Measurements from ENCODE around the gene ING3. TPM values are rescaled to one million over a fixed set of nuclear protein-coding genes. Genes with fewer than 3 reads are reported as not detected.

Gene ING3, protein sequence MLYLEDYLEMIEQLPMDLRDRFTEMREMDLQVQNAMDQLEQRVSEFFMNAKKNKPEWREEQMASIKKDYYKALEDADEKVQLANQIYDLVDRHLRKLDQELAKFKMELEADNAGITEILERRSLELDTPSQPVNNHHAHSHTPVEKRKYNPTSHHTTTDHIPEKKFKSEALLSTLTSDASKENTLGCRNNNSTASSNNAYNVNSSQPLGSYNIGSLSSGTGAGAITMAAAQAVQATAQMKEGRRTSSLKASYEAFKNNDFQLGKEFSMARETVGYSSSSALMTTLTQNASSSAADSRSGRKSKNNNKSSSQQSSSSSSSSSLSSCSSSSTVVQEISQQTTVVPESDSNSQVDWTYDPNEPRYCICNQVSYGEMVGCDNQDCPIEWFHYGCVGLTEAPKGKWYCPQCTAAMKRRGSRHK
- 10 to 100 TPM; 23.4 to 26.5 TPM for total RNA-seq

- peak; percentile 94 for ATAC-seq
These were observed at the start of gene ING3 for GRCh38 chr7:120950539-120951308. Gene ING3, plus strand, starts transcription at chr7:120950777. Its CDS starts 120 bp downstream, at chr7:120950897.

DNA sequence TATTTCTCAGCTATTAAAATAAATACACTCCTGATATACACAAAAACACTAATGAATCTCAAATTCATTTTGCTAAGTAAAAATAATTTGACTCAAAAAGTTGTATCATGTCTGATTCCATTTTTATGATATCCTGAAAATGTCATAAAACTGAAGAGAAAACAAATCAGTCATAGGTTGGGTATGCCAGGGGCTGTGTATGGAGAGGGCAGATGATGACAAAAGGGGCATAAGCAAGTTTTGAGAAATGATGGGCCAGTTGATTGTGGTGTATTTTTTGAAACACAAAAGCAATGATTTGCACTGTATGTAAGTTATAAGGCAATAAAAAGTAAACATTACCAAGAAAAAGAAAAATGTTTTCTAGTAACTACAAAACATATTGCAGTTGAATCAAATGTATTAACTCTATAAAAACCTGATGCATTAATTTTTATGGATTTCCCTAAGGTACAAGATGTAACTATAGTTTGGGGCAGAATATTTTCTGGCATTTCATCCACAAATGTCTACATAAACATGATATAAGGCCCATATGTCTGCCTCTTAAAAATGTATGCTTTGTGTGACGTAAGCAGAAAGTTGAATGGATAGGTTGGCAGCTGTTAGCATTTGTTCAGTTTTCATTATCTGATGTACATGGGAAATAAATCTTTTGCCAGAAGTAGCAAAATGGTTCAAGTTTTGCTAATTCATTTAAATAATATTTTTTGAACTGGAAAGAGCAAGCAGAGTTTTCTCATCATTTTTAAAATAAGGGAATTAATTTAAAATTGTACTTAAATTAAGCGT is 35.1 kb upstream of the ING3 start:
- intact Hi-C loops (cut with DNase I, micrococcal nuclease), result no loop called here
- no peak for ATAC-seq
- H3K36me3 Mint-ChIP-seq (ENCODE audit: low read depth), result no peaks in the 10 kb centered on the region
- ChIA-PET POLR2A (no interaction called here), CTCF (no interaction called here)
- DNase-seq, result no peak
- no peak overlapping the region for H3K4me3 Mint-ChIP-seq
- H3K27ac Mint-ChIP-seq, result no peak overlapping the region
- peaks cover 4% of the 10 kb centered on the region for H3K27me3 Mint-ChIP-seq
- H3K4me1 Mint-ChIP-seq, result no peaks in the 10 kb centered on the region
- H3K9me3 Mint-ChIP-seq (ENCODE audit: low read depth), result no peaks in the 10 kb centered on the region

More at GRCh38 chr7:120950539-120951308, at the start of gene ING3:
- intact Hi-C loops (cut with DNase I, micrococcal nuclease), result loop anchor here (1.0 to 10.0 kb wide), 6 partner anchors 36 to 594 kb away; partner anchors contain the start of genes FAM3C (in 2 of the 2) and CPED1 (in 1 of the 2)
- Mint-ChIP-seq H3K9me3 (ENCODE audit: low read depth) (no peaks in the 10 kb centered on the region), H3K27me3 (peaks cover 5% of the 10 kb centered on the region), H3K36me3 (ENCODE audit: low read depth) (peaks cover 21% of the 10 kb centered on the region), H3K4me3 (peak within 1 kb of the TSS; percentile 97), H3K27ac (peak within 1 kb of the TSS; percentile 97), H3K4me1 (peaks cover 22% of the 10 kb centered on the region)
- POLR2A ChIA-PET, result interaction anchor here (0.5 to 1.3 kb wide), 6 partner anchors 11 to 678 kb away, joined by 3 to 5 read pairs (median 4); partner anchors contain the start of gene KCND2
- DNase-seq, result peak; percentile 97
- CTCF ChIA-PET, result interaction anchor here (0.9 to 1.0 kb wide), 2 partner anchors 10 to 158 kb away, joined by 3 to 5 read pairs; no protein-coding TSS in a partner anchor

DNA sequence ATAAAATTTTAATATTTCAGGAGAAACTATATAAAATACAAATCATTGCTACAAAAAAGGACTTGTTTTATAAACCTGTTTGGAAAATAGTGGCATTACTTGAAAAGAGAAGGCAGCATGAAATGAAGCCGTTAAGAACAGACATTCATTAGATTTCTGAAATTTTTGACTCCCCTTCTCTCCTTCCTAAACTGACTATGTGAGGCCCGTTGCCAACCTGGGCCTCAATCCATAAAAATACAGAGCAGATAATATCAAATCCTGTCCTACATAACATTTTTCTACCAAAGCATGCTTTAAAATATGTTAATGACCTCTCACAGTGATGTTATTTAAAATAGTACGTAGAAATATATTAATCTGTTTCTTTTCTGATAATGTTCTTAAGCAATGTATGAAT is 34.5 kb upstream of the ING3 start:
- no peak for DNase-seq
- no peaks in the 10 kb centered on the region for H3K4me1 Mint-ChIP-seq
- ChIA-PET POLR2A (no interaction called here), CTCF (no interaction called here)
- H3K27me3 Mint-ChIP-seq, result peaks cover 4% of the 10 kb centered on the region
- no peak for ATAC-seq
- H3K9me3 Mint-ChIP-seq (ENCODE audit: low read depth), result no peaks in the 10 kb centered on the region
- H3K4me3 Mint-ChIP-seq, result no peak overlapping the region
- no peak overlapping the region for H3K27ac Mint-ChIP-seq
- no peaks in the 10 kb centered on the region for H3K36me3 Mint-ChIP-seq (ENCODE audit: low read depth)
- intact Hi-C loops (cut with DNase I, micrococcal nuclease), result no loop called here

GRCh38 chr7:120916538-120916937 is 34.0 kb upstream of the ING3 start:
- no peaks in the 10 kb centered on the region for H3K4me1 Mint-ChIP-seq
- ATAC-seq (no peak), DNase-seq (no peak)
- no peak overlapping the region for H3K4me3 Mint-ChIP-seq
- H3K27me3 Mint-ChIP-seq, result peaks cover 4% of the 10 kb centered on the region
- no peaks in the 10 kb centered on the region for H3K36me3 Mint-ChIP-seq (ENCODE audit: low read depth)
- H3K27ac Mint-ChIP-seq, result no peak overlapping the region
- ChIA-PET POLR2A (no interaction called here), CTCF (no interaction called here)
- no peaks in the 10 kb centered on the region for H3K9me3 Mint-ChIP-seq (ENCODE audit: low read depth)
- intact Hi-C loops (cut with DNase I, micrococcal nuclease), result no loop called here

DNA sequence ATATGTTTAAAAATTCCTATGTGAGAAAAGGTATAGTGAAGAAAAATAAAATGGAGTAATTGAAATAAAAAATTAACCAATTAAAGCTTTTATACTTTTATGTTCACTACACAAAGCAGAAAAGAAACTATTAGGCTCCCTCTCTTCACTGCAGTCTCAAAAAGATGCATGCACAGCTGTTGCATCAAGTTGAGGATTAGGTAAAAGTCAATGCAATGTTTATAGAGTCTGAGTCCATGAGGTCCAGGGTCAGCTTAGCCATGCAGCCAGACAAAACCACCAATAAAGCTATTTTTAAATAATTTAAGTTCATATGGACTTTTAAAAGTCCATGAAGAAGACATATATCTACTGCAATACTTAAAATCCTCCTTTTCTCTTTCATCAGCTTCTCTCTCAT is 31.1 kb upstream of the ING3 start:
- ChIA-PET POLR2A (no interaction called here), CTCF (interaction anchor here (0.8 kb wide), 1 partner anchor 11 kb away, joined by 3 read pairs; no protein-coding TSS in a partner anchor)
- Mint-ChIP-seq H3K27me3 (peaks cover 6% of the 10 kb centered on the region), H3K36me3 (ENCODE audit: low read depth) (no peaks in the 10 kb centered on the region), H3K4me3 (no peak overlapping the region), H3K4me1 (no peaks in the 10 kb centered on the region), H3K9me3 (ENCODE audit: low read depth) (no peaks in the 10 kb centered on the region), H3K27ac (no peak overlapping the region)
- intact Hi-C loops (cut with DNase I, micrococcal nuclease), result no loop called here
- ATAC-seq (no peak), DNase-seq (no peak)

DNA sequence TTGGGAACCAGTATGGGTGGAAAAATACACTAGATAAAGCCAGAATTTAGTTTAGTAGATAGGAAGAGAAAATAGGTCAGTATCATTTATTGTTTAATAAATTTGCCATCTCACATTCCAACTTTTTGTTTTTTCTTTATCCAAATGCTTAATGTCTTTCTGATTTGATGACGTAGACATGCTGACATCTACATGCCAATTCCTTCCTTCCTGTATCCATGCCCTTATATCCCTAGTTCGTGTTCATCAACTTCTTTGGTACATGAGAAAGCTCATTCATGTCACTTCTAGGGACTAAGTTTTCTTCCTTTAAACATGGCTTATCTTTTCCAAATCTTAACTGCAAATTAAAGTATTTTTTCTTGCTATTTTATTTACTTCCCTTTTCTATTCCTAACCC is 30.5 kb upstream of the ING3 start:
- no peaks in the 10 kb centered on the region for H3K4me1 Mint-ChIP-seq
- no peaks in the 10 kb centered on the region for H3K36me3 Mint-ChIP-seq (ENCODE audit: low read depth)
- H3K9me3 Mint-ChIP-seq (ENCODE audit: low read depth), result no peaks in the 10 kb centered on the region

DNA sequence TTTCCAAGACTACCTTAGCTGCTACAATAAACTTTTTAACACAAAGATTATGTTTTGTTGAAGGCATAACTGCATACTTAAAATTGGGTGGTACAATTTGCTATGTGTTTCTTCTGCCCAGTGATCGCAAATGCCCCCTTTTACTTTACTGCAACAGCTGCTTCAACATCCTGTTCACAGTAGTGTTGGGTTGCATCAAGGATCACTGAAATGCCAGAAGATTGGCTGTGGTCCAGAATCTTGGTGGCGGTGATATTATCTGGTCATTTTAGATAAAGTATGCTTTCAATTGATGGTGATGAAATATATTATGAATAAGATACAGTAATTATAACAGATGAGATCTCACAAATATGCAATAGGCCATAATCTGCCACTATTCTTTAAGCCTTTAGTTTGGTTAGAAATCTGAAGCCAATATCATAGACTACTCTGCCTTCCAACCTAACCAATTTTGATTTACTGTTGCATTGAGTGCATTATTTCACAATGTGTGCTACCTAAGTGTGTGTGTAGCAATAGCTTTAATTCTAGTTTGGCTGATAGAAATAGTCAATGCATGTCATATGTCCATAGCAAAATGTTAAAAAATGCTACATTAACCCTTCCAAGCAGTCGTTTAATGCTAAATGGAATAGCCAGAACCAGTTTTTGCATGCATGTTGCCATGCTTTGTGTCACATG is 29.8 kb upstream of the ING3 start:
- Mint-ChIP-seq H3K4me3 (no peak overlapping the region), H3K36me3 (ENCODE audit: low read depth) (no peaks in the 10 kb centered on the region), H3K27me3 (peaks cover 10% of the 10 kb centered on the region), H3K27ac (no peak overlapping the region), H3K4me1 (no peaks in the 10 kb centered on the region), H3K9me3 (ENCODE audit: low read depth) (no peaks in the 10 kb centered on the region)
- CTCF ChIA-PET, result interaction anchor here (1.2 kb wide), 1 partner anchor 128 kb away, joined by 3 read pairs; no protein-coding TSS in a partner anchor
- intact Hi-C loops (cut with DNase I, micrococcal nuclease), result no loop called here
- POLR2A ChIA-PET, result no interaction called here
- DNase-seq (no peak), ATAC-seq (no peak)

More for the DNA sequence above, 30.5 kb upstream of the ING3 start:
- ChIA-PET CTCF (interaction anchor here (0.8 kb wide), 1 partner anchor 11 kb away, joined by 3 read pairs; no protein-coding TSS in a partner anchor), POLR2A (no interaction called here)
- H3K27ac Mint-ChIP-seq, result no peak overlapping the region
- H3K4me3 Mint-ChIP-seq, result no peak overlapping the region
- intact Hi-C loops (cut with DNase I, micrococcal nuclease), result no loop called here
- DNase-seq, result no peak
- no peak for ATAC-seq
- H3K27me3 Mint-ChIP-seq, result peaks cover 10% of the 10 kb centered on the region

- DNase-seq (no peak), ATAC-seq (no peak)
- Mint-ChIP-seq H3K27me3 (peaks cover 10% of the 10 kb centered on the region), H3K4me1 (no peaks in the 10 kb centered on the region), H3K9me3 (ENCODE audit: low read depth) (no peaks in the 10 kb centered on the region), H3K4me3 (no peak overlapping the region), H3K27ac (no peak overlapping the region), H3K36me3 (ENCODE audit: low read depth) (no peaks in the 10 kb centered on the region)
- POLR2A ChIA-PET, result no interaction called here
- intact Hi-C loops (cut with DNase I, micrococcal nuclease), result no loop called here
- CTCF ChIA-PET, result no interaction called here
These were observed 25.7 kb upstream of the ING3 start for GRCh38 chr7:120924837-120925236.

DNA sequence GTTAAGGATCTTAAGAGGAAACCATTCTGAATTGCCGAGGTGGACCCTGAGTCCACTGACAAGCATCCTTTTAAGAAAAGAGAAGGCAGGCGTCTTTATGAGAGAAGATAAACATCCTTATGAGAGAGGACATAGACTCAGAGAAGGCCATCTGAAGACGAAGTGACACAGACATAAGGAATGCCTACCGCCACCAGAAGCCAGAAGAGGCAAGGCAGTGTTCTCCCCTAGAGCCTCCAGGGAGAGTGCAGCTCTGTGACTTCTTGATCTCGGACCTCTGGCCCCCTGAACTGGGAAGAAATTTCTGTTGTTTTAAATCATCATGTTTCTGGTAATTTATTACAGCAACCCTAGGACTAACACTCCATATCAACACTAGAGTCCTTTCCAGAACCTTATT is 25.2 kb upstream of the ING3 start:
- CTCF ChIA-PET, result no interaction called here
- intact Hi-C loops (cut with DNase I, micrococcal nuclease), result no loop called here
- H3K9me3 Mint-ChIP-seq (ENCODE audit: low read depth), result no peaks in the 10 kb centered on the region
- H3K27ac Mint-ChIP-seq, result no peak overlapping the region
- H3K4me3 Mint-ChIP-seq, result no peak overlapping the region
- no peaks in the 10 kb centered on the region for H3K36me3 Mint-ChIP-seq (ENCODE audit: low read depth)
- H3K27me3 Mint-ChIP-seq, result peaks cover 10% of the 10 kb centered on the region
- ATAC-seq, result no peak
- no peak for DNase-seq
- H3K4me1 Mint-ChIP-seq, result no peaks in the 10 kb centered on the region
- POLR2A ChIA-PET, result no interaction called here

DNA sequence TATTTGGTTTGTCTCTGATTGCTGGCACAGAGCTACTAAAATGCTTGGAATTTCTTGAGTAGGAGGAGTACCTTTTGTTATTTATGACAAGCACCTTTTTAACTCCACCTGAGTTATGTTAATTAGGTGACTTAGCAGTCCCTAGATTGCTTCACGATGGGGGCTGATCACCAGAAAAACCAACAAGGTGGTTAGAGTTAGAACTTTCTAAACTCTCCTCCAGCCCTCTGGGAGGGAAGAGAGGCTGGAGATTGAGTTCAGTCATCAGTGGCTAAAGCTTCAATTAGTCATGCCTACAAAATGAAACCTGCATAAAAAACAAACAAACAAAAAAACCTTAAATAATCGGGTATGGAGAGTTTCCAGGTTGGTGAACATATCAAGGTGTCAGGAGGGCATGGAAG is 23.6 kb upstream of the ING3 start:
- no peak for DNase-seq
- Mint-ChIP-seq H3K9me3 (ENCODE audit: low read depth) (no peaks in the 10 kb centered on the region), H3K27ac (no peak overlapping the region), H3K4me3 (no peak overlapping the region), H3K27me3 (peaks cover 15% of the 10 kb centered on the region), H3K4me1 (peaks cover 2% of the 10 kb centered on the region), H3K36me3 (ENCODE audit: low read depth) (no peaks in the 10 kb centered on the region)
- CTCF ChIA-PET, result no interaction called here
- intact Hi-C loops (cut with DNase I, micrococcal nuclease), result no loop called here
- POLR2A ChIA-PET, result interaction anchor here (0.7 kb wide), 1 partner anchor 24 kb away, joined by 4 read pairs; the partner anchor contains the start of gene ING3
- ATAC-seq, result no peak
